EH (cell line): ENCODE measurements around the gene PDZD4.
"Not testable (repeated sequence)": the region's sequence is repeated elsewhere in the genome, so short reads cannot be mapped to it uniquely, and the experiment has no call there.

Source experiments
- DNase-seq: peaks from one replicate; pipeline ENCODE4 v3.0.0-alpha.2; 2015; ENCODE audit warnings: low read depth

Gene PDZD4

DNA sequence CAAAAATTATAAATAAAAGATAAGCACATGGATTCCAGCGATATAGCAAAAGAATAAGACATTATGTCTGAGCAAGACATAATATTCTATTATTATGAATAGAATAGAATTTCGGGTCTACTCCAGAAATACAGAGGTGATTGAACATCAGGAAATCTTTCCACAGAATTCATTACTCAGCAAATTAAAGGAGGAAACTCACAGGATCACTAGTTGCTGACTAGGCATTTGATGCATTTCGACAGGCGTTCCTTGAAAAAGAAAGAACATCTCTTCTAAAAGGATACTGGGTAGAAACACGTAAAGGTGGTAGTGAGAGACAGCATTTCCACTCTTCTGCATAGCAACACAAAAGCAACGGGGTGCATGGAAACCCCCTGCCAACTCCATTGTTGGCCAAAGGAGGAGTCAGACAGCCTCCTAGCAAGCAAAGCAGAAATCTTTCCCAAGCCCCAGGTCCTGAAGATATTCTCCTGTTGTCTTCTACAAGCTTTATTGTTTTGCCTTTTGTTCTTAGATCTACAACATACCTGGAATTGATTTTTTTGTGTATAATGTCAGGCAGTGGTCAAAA is 14.3 kb upstream of the PDZD4 start:
- DNase-seq = no peak

DNA sequence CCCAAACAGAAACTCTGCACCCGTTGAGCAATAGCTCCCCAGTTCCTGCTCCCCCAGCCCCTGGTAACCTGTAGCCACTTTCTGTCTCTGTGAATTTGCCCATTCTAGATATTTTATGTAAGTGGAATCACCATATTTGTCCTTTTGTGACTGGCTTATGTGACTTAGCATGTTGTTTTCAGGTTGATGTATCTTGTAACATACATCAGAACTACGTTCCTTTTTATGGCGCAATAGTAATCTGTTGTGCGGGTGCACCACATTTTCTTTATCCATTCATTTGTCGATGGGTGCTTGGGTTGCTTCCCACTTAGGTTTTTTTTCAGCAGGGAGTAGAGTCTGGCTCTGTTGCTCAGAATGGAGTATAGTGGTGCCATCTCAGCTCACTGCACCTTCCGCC is 6.6 kb upstream of the PDZD4 start:
- no peak for DNase-seq

DNA sequence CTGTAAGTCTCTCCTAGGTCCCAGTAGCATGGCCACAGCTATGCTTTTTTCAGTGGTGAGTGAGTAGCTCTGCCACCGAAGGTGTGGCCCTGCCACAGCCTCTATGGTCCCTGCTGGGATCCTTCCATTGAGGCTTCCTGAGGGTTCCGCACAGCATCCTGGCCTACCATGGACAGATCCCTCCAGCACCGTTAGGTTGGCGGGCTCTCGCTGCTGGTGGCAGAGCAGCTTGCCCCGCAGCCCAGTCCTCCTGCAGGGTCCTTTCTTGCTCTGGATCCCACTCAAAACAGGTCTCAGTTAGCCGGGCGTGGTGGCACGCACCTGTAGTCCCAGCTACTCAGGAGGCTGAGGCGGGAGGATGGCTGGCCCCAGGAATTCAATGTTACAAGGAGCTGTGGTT is 2.4 kb upstream of the PDZD4 start:
- DNase-seq = no peak

DNA sequence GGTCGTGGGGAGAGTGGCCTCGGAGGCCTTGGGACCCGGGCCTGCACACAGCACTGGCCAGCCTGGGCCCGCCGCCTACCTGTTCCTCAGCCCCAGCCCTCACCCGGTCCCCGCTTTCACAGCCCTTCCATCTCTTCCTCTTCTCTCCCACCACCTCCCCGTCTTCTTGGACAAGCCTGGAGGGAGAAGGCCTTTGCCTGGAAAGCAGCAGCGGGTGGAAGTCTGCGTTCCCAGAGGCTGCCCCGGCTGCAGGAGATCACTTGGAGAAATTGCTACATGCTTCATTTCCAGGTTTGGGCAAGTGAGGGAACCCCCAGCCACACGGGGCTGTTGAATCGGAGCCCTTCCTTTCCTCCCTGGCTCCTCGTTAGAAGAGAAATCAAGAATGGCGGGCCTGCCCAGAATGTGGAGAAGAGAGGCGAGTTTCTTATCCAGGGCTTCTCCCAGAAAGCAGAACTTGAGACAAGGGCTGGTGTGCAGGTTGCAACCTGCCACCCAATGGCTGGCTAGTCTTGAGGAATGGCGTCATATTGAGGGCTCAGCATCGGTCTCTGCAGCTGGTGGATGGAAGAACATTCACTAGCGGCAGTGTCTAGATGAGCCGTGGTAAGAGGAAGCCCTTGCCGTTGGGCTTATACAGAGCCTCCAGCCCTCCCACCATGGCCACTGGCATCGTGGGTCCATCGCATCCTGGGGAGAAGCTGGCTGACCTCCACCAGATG is 1.2 kb upstream of the PDZD4 start:
- no peak for DNase-seq

DNA sequence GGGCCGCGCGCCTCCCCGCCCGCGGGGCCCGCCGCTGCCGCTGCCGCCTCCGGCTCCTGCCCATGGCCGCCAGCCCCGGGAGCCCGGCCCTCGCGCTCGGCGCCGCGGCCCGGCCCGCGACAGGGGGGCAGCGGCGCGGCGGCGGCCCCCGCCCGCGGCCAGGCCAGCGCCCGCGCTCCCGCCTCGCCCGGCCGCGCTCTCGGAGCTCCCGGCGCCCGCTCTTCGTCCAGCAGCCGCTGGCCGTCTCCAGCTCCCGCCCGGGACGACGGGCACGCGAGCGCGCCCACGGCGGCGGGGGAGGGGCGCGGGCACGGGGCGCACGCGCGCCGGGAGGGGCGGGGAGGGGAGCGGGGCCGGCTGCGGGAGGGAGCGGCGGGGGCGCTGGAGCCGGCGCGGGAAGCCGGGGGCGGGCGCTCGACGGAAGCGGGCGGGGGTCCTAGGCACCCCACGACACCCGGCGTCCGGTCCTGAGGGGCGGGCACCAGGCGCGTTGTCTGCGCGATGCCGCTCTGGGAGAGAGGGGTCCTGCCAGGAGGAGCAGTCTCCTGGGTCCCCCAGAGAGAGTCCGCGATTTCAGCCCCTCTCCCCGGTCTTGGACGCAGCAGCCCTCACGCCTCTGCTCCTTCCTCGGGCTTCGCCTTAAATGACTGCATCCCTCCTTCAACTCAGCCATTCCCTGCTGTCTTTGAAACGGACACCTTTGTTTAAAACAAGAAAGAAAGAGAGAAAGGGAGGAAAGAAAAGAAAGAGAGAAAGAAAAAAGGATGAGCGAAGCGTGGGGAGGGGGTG is 490 bp upstream of the PDZD4 start:
- no peak for DNase-seq

DNA sequence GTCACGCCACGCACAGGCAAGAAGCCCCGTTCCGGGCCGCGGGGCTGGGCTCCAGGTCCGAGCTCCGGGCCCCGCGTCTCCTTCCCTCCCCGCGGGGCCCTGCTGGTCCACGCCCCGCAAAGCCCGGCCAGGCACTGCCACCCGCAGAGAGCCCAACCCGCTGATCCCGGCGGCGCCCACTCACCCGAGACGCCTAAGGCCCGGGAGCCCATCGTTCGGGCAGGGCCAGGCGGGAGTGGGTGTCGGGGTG is 870 bp downstream of the PDZD4 start:
- DNase-seq = no peak

DNA sequence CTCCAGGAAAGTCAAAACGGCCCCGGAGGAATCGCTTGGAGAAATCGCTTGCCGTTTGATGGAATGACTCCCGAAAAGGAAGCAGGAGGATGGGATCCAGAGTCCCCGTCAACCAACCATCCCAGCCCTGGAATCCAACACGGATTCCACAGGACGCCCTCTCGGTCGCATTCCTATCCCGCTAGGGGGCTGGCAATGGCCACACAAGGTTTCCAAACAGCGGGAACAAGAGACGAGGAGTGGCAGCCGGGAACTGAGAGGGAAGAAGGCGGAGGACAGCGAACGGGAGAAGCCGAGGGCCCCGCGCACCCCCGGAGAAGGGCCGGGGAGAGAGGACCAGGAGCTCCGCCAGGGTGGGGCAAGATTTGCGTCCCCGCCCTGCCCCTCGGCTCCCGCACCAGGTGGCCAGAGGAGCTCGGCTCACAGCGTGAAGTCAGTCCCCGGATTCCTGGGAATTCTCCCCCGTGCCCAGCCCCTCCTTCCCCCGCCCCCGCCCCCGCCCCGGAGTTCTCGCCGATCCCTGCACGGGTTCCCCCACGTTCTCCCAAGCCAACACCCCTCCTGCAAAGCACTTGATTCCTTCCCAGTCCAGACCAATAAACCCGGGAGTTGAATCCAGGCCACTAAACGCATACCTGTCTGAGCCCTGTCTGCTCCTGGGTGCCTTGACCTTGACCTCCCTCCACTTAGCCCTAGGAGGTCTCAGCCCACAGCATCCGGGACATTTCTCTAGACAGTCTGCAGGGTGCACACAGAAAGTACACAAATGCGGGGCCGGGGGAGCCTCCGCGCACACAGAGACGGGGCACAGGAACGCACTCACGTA is 1.4 kb downstream of the PDZD4 start:
- DNase-seq = peak; percentile 64

DNA sequence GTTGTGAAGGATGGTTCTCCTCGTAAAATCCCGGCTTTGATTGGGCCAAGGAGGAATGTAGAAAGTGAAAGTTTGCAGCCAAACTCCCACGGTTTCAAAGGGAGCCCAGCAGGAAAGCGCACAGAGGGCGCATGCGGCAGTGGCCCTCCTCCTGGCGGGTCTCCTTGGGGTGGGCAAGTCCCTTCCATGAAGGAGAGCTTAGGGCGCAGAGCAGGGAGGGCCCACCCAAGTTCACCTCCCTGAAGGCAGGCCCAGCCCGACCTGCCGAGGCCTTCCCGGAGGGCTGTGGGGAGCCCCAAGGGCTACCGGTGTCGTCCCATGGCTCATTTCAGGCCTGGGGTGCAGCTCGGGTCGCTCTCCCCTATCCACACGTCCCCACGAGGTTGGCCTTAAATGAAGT is 2.0 kb downstream of the PDZD4 start:
- no peak for DNase-seq

DNA sequence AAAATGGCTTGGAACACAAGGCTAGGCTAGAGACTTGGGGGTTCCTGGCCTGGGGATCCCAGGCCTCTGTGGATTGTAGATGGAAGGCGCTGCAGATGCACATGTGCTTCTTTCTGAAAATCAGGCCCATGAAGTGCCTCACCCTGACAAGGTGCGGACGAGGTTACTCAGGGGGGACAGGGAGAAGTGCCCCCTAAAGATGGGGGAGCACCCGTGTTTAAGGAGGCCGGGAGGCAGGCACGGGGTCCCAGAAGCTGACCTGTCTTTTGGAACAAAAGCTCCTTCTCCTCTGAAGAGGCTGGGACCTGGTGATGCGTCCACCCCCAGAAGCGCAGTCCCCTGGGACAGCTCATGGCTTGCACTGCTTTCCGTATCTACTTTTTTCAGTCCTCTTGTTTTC is 2.4 kb downstream of the PDZD4 start:
- DNase-seq = no peak

DNA sequence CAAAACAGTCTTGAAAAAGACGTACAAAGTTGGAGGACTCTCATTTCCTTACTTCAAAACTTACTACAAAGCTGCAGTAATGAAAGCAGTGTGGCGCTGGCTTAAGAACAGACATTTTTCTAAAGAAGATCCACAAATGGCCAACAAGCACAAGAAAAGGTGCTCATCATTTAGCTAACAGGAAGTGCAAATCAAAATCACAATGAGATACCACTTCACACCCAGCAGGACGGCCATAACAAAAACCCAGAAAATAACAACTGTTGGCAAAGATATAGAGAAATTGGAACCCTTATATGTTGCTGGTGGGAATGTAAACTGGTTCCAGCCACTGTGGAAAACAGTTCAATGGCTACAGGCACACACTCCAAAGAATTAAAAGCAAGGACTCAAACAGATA is 3.3 kb downstream of the PDZD4 start:
- DNase-seq = no peak

DNA sequence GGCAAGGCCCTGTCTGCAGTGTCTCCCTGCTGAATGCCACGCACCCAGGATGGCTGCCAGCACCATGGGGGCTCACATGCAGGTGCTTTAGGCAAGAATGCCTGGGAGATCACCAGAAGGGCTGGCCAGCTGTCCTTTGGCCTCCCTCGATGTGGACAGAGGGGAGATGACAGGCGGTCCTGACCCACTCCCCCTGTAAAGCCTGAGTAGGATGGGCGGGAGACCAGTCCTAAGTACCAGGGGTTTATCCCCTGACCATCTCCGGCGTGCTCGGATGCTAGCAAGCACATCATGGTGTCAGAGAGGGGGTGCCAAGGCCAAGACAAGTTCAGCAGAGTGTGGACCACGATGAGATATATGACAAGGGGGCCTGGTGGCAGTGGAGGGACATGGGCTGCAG is 5.3 kb downstream of the PDZD4 start:
- no peak for DNase-seq

DNA sequence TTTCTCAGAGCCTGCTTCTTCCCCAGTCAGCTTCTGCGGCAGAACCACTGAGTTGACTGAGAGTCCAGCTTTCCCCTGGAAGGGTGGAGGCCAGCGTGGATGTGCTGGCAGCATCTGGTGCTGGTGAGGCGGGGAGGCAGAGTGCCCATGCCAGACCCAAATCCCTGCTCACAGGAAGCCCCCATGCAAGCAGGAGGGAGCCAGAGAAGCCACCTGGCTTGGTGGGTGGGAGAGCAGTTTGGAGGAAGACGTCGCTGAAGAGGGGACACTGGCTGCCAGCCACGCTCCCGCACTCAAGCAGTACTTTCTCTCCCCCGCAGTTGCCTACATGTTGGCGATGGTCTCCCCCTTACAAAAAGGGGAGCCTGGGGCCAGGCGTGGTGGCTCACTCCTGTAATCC is 6.0 kb downstream of the PDZD4 start:
- DNase-seq = no peak

DNA sequence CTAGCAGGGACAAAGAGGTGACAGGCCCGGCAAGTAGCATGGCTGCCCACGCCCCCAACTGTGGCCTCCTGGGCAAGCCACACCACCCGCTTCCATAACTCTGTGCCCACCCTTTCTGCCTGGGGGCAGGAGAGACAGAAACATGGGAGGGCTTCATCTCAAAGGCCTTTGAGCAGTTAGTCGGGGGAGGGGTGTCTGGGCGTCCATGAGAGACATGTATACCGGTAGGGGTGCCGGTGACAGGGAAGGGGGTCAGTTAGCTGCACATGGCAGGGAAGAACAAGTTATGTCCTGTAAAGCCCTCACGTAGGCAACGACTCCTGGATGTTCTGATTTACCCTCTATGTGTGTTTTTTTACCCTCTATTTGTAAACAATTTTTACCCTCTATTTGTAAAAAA is 9.3 kb downstream of the PDZD4 start:
- DNase-seq = no peak

DNA sequence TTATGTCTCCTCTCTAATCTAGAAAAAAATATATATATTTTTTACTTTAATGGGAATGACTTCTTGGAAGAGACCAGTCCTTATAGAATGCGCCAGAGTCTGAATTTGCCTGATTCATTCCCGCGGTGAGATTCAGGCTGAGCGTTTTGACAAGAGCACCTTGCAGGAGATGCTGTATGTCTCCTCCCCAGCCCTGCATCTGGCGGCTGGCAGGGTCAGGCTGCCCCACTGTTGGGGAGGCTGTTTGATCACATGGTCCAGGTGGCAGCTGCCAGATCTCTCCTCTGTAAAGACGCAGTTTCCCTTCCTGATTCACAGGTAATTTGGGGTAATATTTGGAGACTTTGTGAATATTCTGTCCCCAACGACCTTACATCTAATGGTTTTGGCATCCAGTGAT is 9.7 kb downstream of the PDZD4 start:
- DNase-seq = no peak

DNA sequence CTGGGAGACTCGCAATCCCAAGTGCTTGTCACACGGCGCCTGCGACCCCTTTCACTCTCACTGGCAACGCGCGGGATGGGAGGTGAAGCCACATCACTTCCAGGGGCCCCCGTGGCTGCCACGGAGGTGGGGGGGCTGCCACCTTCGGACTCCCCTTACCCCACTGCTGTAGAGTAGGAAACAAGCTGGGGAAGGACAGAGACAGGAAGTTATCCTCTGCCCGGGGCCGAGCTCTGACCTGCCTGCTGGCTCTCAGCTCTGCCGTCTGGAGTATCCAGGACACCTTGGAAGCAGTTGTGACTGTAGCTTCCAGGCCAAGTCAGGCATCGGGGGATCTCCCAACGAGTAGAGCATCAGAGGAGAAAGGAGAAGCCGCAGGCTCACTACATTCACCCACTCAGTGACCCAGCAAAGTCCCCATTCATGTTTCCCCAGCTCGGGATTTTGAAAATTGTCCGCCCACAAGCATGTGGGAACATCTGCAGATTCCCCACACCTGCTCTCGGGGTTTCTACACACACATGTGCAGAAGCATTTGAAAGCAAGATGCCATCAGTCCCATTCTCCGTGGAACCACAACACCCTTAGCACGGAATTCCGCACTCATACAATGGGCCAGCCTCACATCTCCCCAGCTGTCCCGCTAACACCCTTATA is 10.8 kb downstream of the PDZD4 start:
- no peak for DNase-seq

DNA sequence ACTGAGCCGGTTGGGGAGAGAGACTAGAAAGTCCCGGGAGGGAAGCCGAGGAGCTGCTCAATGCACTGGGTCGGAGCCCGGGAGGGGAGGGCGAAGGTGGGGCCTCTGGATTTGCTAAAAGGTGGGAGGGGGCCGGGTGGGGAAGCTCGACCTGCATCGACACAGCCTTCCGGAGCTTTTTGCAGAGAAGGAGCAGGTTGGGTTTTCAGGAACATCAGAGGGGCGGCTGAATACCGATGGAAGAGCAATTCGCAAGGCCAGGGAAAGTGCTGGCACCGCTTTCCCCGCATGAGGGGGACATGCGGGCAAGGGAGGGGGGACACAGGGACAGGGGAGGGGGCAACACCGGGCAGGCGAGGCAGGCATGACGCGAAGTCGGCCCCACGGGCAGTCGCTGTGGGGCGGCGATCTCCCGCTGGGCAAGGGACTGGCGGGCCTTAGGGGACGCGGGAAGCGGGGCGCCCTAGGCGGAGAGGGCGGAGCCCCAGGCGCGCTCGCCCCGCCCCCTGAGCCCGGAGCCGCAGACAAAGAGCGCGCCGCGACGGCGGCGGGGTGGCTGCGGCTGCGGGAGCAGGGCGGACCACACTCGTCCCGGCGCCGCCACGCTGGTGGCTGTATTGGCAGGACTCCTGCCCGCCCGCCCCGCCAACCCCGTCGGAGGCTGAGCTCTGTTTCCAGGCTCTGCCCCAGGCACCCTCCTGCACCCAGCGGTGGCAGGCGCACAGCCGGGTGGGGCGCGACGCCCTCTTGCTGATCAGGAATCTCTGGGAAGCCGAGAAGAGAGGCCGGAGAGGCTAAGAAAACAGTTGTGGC is 11.6 kb downstream of the PDZD4 start:
- DNase-seq = peak; percentile 34

DNA sequence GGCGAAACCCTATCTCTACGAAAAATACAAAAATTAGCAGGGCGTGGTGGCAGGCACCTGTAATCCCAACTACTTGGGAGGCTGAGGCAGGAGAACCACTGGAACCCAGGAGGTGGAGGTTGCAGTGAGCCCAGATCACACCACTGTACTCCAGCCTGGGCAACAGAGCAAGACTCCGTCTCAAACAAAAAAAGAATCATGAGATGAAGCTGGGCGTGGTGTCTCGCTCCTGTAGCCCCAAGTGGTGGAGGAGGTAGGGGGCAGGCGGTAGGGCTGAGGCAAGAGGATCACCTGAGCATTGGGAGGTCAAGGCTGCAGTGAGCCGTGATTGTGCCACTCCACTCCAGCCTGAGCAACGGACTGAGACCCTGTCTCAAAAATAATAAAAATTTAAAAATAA is 12.3 kb downstream of the PDZD4 start:
- not testable (repeated sequence) for DNase-seq

DNA sequence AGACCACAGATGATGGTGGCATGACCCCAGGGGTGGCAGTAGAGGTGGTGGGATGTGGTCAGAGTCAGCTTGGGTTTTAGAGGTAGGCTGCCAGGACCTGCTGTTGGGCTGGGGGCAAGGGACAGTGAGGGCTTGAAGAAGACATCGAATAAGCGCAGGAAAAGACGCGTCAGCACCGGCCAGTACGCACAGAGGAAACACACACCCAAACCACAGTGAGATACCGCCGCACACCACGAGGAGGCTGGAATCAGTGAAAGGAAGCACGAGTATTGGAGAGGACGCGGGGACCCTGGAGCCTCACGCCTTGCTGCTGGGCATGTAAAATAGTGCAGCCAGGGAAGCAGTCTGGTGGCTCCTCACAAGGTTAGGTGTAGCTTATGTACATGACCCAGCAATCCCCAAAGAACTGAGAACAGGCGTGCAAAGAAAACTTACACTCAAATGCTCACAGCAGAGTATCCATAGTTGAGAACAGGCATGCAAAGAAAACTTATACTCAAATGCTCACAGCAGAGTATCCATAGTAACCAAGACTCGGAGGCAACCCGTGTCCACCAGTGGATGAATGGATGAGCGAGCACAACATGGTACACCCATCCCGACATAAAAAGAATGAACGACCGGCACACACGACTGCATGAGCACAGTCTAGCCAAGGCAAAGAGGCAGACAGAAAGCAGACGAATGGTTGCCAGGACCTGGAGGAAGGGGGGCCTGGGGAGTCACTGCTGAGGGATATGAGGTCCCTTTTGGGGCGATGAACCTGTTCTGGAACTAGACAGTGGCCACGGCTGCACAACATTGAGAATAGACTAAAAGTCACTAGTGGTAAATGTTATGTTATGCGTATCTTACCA is 13.3 kb downstream of the PDZD4 start:
- no peak for DNase-seq

DNA sequence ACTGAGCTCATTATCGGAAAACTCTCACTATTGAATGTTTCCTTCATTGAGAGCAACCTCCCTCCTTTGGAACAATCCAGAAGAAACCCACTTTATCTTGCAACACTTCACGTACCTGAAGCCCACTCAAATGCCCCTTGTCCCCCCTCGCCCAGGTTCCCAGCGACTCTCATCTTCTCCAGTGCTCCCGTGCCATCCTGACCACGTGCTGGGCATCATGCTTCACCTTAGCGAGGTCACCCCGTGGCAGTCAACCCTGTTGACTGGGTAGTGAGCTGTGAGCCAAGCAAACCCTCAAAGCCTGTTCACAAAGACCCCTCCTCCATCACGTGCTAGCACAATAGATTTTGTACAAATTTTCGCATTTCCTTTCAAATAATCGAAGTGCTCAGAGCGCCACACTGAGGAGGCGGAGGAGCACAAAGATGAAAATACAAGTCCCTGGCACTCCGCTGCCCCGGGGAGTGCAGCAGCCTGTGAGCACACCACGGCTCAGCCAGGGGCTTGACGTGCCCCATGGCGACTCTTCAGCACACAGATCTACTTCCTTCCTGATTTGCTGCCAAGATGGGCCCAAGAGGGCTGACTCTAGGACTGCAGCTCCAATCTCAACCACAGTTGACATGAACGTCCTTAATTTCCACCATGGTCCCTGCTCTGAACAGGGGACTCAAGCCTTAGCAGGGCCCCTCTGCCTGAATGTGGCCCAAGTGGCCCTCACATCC is 15.6 kb downstream of the PDZD4 start:
- DNase-seq = no peak

DNA sequence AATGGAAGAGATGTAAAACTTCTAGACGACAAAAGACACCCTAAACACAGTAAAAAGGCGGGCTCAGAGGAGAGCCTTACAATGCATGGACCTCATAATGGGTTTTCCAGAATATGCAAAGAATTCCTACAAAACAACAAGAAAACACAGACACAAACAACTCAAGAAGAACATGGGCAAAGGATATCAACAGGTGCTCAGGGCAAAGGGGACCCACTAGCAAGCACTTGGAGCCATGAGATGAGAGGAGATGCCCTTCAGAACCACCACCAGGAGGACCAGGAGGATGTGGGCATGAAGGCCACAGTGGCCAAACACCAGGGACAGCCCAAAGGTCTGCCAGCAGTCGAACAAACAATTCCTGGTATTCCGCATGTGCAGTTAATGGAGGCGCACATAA is 17.2 kb downstream of the PDZD4 start:
- DNase-seq = no peak
